Natural killer cell treated with Interleukin-12 subunit alpha and Interleukin-12 subunit beta and Interleukin-15 and Interleukin-18, amount 100 ng/mL, for 72 hours (primary cell): ENCODE data around the gene FOXJ1. TPM values are rescaled to one million over a fixed set of nuclear protein-coding genes. Genes with fewer than 3 reads are reported as not detected.

Source experiments
- ATAC-seq, 2 donors: fragments of 150-1000 bp; cut with Tn5 transposase in 1 of 2; sonication (Bioruptor Pico), chemical (Tn5 transposase) in 1 of 2; 2 replicates each; pipeline ENCODE4 v1.10.0; 2021
- DNase-seq: peaks from one replicate; pipeline ENCODE4 v3.0.0; 2022; ENCODE audit warnings: low spot score
- H3K27ac Mint-ChIP-seq, 2 donors: 1 replicate in 1 of 2; 2 replicates in 1 of 2; pipeline ENCODE4 v1.8.0; 2022; ENCODE audit warnings: mixed read lengths in 2 of 2, mild to moderate bottlenecking in 1 of 2, moderate library complexity in 1 of 2
- H3K27me3 Mint-ChIP-seq, 2 donors: 1 replicate in 1 of 2; 2 replicates in 1 of 2; pipeline ENCODE4 v1.8.0; 2022; ENCODE audit warnings: mixed read lengths in 2 of 2
- H3K36me3 Mint-ChIP-seq: one replicate; pipeline ENCODE4 v1.8.0; 2022; ENCODE audit warnings: mixed read lengths
- H3K4me1 Mint-ChIP-seq, 2 donors: 1 replicate in 1 of 2; 2 replicates in 1 of 2; pipeline ENCODE4 v1.8.0; 2022; ENCODE audit warnings: low read depth in 2 of 2, mixed read lengths in 2 of 2, mild to moderate bottlenecking in 1 of 2
- H3K4me3 Mint-ChIP-seq: one replicate; pipeline ENCODE4 v1.8.0; 2022; ENCODE audit warnings: mixed read lengths
- H3K9me3 Mint-ChIP-seq: 2 replicates; pipeline ENCODE4 v1.8.0; 2022; ENCODE audit warnings: mixed read lengths
- total RNA-seq, 2 donors: library from RNA; stranded (reverse); gene quantifications; one replicate each; pipeline ENCODE4 v1.2.3, GENCODE V29; 2022

Gene FOXJ1
- total RNA-seq, 2 donors from 2014 or later = 0.48 to 0.95 TPM

DNA sequence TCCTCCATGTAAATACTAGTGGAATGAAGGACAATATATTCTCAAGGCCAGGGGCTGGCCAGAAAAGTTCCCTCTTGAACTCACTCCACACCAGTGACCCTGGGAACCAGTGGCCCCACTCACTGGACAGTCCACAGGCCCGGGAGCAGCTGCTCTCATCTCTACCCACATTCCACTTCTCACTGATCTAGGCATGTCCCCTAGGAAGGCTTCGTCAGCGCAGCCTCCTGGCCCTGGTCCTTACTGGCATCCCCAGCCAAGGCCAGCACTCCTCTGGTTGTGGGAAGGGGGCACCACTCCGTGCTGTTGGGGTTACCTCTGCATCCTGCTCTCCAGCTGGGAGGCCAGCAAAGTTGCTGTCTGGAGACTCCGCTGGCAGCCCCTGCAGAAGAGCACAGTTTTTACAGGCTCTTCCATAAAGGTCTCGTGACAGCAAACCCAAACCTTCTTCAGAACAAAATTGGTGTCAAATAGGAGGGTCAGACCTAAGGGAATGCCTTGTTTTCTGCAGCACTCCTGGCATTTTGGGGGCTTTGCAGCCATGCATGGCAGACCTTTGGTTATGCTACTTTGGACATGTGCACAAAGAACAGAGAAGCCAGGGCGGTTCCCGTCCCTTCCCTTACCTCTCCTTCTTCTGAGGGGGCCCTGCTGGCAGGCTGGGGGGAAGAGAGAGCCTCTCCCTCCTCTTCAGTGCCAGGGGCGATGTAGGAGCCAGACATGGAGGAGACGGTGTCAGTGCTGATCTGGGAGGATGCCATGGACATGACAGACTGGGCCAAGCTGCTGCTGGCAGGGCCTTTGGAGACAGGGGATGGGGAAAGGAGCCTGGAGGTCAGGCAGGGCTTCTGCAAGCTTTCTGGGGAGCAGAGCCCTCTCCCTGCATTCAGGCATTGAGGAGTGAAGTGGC, 14.1 kb upstream of the FOXJ1 start:
- peaks cover 0 to 3% of the 10 kb centered on the region in 2 donors for H3K4me1 Mint-ChIP-seq
- H3K36me3 Mint-ChIP-seq = no peaks in the 10 kb centered on the region
- H3K27me3 Mint-ChIP-seq = no peaks in the 10 kb centered on the region
- DNase-seq (peak; percentile 44), ATAC-seq (no peak)
- no peak overlapping the region for H3K4me3 Mint-ChIP-seq
- H3K27ac Mint-ChIP-seq = no peak overlapping the region
- no peaks in the 10 kb centered on the region for H3K9me3 Mint-ChIP-seq

- Mint-ChIP-seq H3K27me3 (no peaks in the 10 kb centered on the region), H3K36me3 (no peaks in the 10 kb centered on the region), H3K4me3 (no peak overlapping the region), H3K4me1 (peaks cover 0 to 3% of the 10 kb centered on the region in 2 donors), H3K9me3 (no peaks in the 10 kb centered on the region), H3K27ac (peak overlapping the region in 1 of 2 donors; percentile 40)
- ATAC-seq (no peak), DNase-seq (no peak)
These were observed 13.2 kb upstream of the FOXJ1 start for GRCh38 chr17:76154292-76154691.

DNA sequence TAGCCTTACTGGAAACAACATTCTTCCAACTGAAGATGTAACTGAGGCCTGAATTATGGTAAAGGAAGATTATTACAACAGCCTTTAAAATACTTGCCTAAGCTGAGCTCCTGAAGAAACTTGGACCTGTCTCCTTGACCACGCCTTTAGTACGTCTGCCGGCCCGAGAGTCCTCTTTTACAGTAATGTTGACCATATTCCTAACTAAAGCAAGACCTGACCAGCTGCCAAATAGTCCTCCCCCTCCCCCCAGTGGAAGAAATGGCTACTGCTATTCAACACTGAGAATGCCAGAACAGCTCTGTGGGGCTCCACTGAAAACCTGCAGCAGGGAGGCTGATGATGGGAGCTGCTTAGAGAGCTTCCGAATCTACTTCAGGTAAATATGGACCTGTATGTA, 12.6 kb upstream of the FOXJ1 start:
- H3K36me3 Mint-ChIP-seq = no peaks in the 10 kb centered on the region
- no peak overlapping the region for H3K4me3 Mint-ChIP-seq
- peaks cover 0 to 8% of the 10 kb centered on the region in 2 donors for H3K4me1 Mint-ChIP-seq
- no peaks in the 10 kb centered on the region for H3K27me3 Mint-ChIP-seq
- no peak for ATAC-seq
- DNase-seq = no peak
- peak overlapping the region in 1 of 2 donors; percentile 40 for H3K27ac Mint-ChIP-seq
- no peaks in the 10 kb centered on the region for H3K9me3 Mint-ChIP-seq

GRCh38 chr17:76153202-76153601, 12.2 kb upstream of the FOXJ1 start:
- H3K36me3 Mint-ChIP-seq = no peaks in the 10 kb centered on the region
- no peak overlapping the region for H3K4me3 Mint-ChIP-seq
- DNase-seq (no peak), ATAC-seq (no peak)
- H3K27ac Mint-ChIP-seq = no peak overlapping the region
- no peaks in the 10 kb centered on the region for H3K27me3 Mint-ChIP-seq
- peaks cover 0 to 9% of the 10 kb centered on the region in 2 donors for H3K4me1 Mint-ChIP-seq
- no peaks in the 10 kb centered on the region for H3K9me3 Mint-ChIP-seq

- Mint-ChIP-seq H3K4me1 (peaks cover 0 to 9% of the 10 kb centered on the region in 2 donors), H3K4me3 (no peak overlapping the region), H3K9me3 (no peaks in the 10 kb centered on the region), H3K36me3 (no peaks in the 10 kb centered on the region), H3K27me3 (no peaks in the 10 kb centered on the region), H3K27ac (peak overlapping the region in 1 of 2 donors; percentile 51)
- ATAC-seq (no peak), DNase-seq (no peak)
These were observed 11.5 kb upstream of the FOXJ1 start for GRCh38 chr17:76152591-76152990.

GRCh38 chr17:76151896-76152454, 10.9 kb upstream of the FOXJ1 start:
- no peak for ATAC-seq
- no peaks in the 10 kb centered on the region for H3K27me3 Mint-ChIP-seq
- DNase-seq = no peak
- H3K4me3 Mint-ChIP-seq = no peak overlapping the region
- H3K36me3 Mint-ChIP-seq = no peaks in the 10 kb centered on the region
- peak overlapping the region in 1 of 2 donors; percentile 51 for H3K27ac Mint-ChIP-seq
- no peaks in the 10 kb centered on the region for H3K9me3 Mint-ChIP-seq
- H3K4me1 Mint-ChIP-seq = peaks cover 4 to 15% of the 10 kb centered on the region in 2 donors

DNA sequence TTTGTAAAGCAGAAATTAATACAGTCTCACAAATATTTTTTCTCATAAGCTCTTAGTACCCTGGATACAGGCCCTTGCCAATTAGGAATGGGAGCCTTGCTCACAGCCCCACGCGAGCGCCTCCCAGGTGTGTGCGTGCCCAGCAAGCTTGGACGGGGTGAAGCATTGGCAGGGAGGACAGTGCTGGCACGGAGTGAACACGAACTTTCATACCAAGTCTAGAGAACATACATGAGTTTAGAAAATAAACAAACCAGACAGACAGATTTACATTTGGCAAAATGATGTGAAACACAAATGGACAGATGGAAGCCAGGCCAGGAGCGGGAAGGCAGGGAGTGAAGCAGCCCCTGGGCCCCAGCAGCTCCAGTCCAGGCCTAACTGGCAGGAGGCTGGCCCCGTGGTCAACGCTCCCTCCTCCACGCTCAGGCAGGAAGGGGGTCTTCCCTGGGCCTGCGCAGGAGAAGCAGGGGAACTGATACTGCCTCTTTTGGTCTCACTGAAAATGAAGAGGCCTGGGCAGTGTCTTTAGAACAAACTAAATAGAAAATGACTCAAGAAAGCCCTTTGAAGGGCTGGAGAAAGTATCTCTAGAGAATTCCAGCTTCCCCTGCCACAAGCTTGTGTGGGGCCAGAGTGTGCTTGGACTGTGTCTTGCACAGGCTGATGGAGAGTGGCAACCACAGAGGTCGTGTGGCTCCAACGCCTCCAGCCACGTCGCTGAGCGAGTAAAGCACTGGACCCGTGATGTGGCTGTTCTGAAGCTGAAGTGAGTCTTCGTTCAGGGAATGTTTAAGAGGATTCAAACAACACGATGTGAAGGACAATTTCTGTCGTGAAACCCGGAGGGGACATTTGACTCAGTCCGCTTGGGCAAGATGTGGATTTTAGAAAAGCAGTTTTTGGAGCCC, 9.9 kb upstream of the FOXJ1 start:
- no peak for DNase-seq
- ATAC-seq = no peak
- Mint-ChIP-seq H3K9me3 (no peaks in the 10 kb centered on the region), H3K4me3 (no peak overlapping the region), H3K27me3 (no peaks in the 10 kb centered on the region), H3K27ac (peak overlapping the region in 1 of 2 donors; percentile 64), H3K4me1 (peaks cover 13 to 25% of the 10 kb centered on the region in 2 donors), H3K36me3 (no peaks in the 10 kb centered on the region)

DNA sequence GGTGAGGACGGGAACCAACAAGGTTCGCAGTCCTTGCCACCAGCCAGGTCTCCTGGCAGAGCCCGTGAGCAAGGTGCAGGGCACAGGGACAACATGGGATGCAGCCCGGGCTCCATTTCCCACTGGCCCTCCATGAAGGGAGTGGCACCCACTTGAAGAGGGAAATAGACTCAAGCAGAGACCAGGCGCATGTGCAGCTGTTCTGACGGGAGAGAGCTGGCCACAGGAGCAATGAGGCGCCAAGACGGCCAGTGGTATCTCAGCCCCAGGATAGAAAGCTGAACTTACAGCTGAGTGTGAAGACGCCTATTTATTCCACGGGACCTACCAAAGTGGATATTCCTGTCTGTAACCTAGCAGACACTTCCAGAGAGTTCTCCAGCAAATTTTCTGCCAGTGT, 8.2 kb upstream of the FOXJ1 start:
- Mint-ChIP-seq H3K27ac (no peak overlapping the region), H3K27me3 (no peaks in the 10 kb centered on the region), H3K9me3 (no peaks in the 10 kb centered on the region), H3K36me3 (no peaks in the 10 kb centered on the region), H3K4me1 (peaks cover 28 to 42% of the 10 kb centered on the region in 2 donors), H3K4me3 (no peak overlapping the region)
- ATAC-seq = no peak
- no peak for DNase-seq

DNA sequence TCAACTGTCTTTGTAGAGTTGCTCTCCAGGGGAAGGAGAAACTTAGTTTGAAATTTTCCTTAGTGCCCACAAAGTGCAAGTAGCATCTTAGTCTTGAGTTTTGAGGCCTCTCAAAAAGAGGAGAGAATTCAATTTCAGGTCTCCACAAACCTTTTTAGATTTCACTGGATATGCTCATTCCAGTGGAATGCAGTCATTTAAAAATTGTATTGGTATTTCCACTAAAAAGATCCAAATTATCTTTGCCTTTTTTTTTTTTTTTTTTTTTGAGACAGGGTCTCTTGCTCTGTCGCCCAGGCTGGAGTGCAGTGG, 6.9 kb upstream of the FOXJ1 start:
- no peak overlapping the region for H3K4me3 Mint-ChIP-seq
- peaks cover 37 to 52% of the 10 kb centered on the region in 2 donors for H3K4me1 Mint-ChIP-seq
- H3K27ac Mint-ChIP-seq = peak overlapping the region; percentile 98 to 99
- H3K9me3 Mint-ChIP-seq = no peaks in the 10 kb centered on the region
- no peak for ATAC-seq
- no peaks in the 10 kb centered on the region for H3K36me3 Mint-ChIP-seq
- DNase-seq = no peak
- H3K27me3 Mint-ChIP-seq = no peaks in the 10 kb centered on the region

GRCh38 chr17:76147211-76148014, 6.4 kb upstream of the FOXJ1 start:
- no peaks in the 10 kb centered on the region for H3K9me3 Mint-ChIP-seq
- H3K36me3 Mint-ChIP-seq = no peaks in the 10 kb centered on the region
- H3K4me3 Mint-ChIP-seq = no peak overlapping the region
- H3K27ac Mint-ChIP-seq = peak overlapping the region; percentile 98 to 99
- DNase-seq = peak; percentile 26
- no peaks in the 10 kb centered on the region for H3K27me3 Mint-ChIP-seq
- ATAC-seq = no peak
- peaks cover 43 to 58% of the 10 kb centered on the region in 2 donors for H3K4me1 Mint-ChIP-seq

DNA sequence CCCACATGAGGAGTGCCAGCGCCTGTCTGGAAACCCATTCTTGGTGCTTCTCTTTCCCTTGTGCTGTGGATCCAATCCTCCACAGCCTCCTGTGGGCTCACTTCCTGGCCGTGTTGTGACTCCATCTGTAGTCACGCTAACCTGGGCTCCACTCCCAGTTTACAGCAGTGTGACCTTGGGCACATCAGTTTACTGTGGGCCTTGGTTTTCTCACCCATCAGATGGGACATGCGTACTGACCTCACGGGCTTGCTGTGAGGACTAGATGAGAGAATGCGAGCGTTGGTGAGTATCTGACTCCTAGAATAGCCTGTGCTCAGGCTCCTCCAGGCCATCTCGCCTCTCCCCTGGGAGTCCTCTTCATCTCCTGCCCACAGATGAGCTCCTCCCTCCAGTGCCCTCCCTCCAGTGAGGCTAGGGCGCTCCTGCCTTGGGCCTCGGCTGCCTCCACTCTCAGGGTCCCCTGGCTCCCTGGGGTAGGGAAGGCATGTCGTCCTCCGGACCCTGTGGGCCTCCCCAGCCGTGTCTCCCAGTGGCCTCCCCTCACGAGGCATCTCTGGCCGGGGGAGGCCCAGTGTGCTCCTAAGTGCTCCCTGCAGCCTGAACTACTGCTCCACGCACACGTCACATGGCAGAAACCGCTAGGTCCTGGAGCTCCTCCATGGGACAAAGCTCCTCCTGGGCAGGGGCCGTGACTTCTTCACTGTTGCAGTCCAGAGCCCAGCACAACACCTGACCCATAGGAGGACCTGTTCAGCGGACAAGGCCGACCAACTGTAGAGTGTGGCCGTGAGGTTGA, 5.2 kb upstream of the FOXJ1 start:
- Mint-ChIP-seq H3K27ac (peak overlapping the region; percentile 98 to 99), H3K4me3 (peak overlapping the region; percentile 86), H3K36me3 (no peaks in the 10 kb centered on the region), H3K9me3 (no peaks in the 10 kb centered on the region), H3K4me1 (peaks cover 54 to 62% of the 10 kb centered on the region in 2 donors), H3K27me3 (no peaks in the 10 kb centered on the region)
- DNase-seq = peak; percentile 69
- ATAC-seq = peak; percentile 60 to 69

DNA sequence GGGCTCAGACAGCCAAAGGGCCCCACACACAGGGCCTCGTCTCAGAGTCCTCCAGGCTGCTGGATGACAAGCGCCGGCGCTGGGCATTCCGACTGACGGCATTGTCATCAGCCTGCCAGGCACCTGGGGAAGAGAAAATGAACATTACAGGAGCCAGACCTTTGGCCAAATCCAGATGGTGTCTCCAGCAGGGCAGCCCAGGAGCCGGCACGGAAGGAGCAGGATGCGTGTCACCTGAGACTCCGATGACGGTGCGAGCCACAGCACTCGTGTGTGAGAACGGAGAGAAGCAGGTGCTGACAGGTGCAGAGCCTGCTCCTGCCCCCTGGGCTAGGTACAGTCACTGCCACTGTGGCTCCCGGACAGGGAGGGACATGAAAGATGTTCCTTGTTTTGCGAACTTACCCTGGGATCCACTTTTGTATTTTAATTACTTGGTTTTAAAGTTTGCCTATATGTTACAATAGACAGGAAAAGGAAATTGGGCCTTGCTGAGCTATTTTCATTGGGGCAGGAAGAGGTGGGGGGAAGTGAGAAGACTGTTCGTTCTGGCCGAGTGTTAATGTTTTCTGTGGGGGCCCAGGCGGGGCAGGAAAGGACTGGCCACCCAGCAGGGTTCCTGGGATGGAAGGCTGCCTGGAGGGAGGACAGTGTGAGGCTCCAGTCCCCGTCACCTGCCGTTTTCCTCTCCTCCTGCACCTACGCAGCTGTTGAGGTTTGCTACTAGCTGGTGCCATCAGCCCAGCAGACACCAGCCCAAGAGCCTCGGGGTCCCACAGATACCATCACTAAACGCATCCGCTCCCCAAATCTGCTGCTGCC, 4.4 kb upstream of the FOXJ1 start:
- Mint-ChIP-seq H3K4me1 (peaks cover 54 to 60% of the 10 kb centered on the region in 2 donors), H3K36me3 (no peaks in the 10 kb centered on the region), H3K9me3 (no peaks in the 10 kb centered on the region)

More for the DNA sequence above, 4.4 kb upstream of the FOXJ1 start:
- Mint-ChIP-seq H3K27me3 (no peaks in the 10 kb centered on the region), H3K4me3 (peak overlapping the region; percentile 86), H3K27ac (peak overlapping the region; percentile 98 to 99)
- DNase-seq = peak; percentile 67
- peak; percentile 13 to 41 for ATAC-seq
